PFSK-1 (cell line): ENCODE results near the gene TTYH2.

Experiments
- POLR2AphosphoS5 ChIP-seq: IDR thresholded peaks from 2 replicates; pipeline ENCODE4 v1.6.1; 2012; ENCODE audit warnings: low read depth, mild to moderate bottlenecking, control low read depth, low read length, moderate library complexity
- SIN3A ChIP-seq: IDR thresholded peaks from 2 replicates; pipeline ENCODE4 v1.6.1; 2012; ENCODE audit warnings: mild to moderate bottlenecking, low read length, moderate library complexity, borderline replicate concordance; ENCODE audit not compliant: insufficient read depth
- TAF1 ChIP-seq: IDR thresholded peaks from 2 replicates; pipeline ENCODE4 v1.6.1; 2012; ENCODE audit warnings: low read length, control low read depth, borderline replicate concordance; ENCODE audit not compliant: insufficient read depth
- TF ChIP-seq, protein P1 (sequence below), 2 experiments: IDR thresholded peaks; 2 replicates each; pipeline versions ENCODE4 v1.6.1 to v1.8.0; 2011 to 2012; ENCODE audit warnings: low read depth in 2 of 2, low read length in 2 of 2, control low read depth in 1 of 2, inconsistent platforms in 1 of 2, mild to moderate bottlenecking in 1 of 2, moderate library complexity in 1 of 2; ENCODE audit not compliant: insufficient read depth in 1 of 2

DNA sequence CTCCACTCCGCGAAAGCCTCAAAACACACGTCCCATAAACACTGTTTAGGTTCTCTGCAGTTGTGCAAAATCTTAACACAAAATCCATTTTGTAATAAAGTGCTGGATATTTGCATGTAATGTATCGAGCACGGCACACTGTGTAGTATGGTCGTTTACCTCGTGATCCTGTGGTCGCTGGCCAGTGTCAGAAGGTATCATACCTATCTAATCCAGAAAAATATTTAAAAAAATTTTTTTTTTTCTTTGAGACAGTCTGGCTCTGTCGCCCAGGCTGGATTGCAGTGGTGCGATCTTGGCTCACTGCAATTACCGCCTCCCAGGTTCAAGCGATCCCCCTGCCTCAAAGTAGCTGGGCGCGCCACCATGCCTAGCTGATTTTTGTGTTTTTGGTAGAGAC is 8.9 kb upstream of the TTYH2 start:
- no peak for TF ChIP-seq SIN3A
- no peak for TF ChIP-seq TAF1
- no peak for TF ChIP-seq POLR2AphosphoS5
- TF ChIP-seq, protein P1, sequence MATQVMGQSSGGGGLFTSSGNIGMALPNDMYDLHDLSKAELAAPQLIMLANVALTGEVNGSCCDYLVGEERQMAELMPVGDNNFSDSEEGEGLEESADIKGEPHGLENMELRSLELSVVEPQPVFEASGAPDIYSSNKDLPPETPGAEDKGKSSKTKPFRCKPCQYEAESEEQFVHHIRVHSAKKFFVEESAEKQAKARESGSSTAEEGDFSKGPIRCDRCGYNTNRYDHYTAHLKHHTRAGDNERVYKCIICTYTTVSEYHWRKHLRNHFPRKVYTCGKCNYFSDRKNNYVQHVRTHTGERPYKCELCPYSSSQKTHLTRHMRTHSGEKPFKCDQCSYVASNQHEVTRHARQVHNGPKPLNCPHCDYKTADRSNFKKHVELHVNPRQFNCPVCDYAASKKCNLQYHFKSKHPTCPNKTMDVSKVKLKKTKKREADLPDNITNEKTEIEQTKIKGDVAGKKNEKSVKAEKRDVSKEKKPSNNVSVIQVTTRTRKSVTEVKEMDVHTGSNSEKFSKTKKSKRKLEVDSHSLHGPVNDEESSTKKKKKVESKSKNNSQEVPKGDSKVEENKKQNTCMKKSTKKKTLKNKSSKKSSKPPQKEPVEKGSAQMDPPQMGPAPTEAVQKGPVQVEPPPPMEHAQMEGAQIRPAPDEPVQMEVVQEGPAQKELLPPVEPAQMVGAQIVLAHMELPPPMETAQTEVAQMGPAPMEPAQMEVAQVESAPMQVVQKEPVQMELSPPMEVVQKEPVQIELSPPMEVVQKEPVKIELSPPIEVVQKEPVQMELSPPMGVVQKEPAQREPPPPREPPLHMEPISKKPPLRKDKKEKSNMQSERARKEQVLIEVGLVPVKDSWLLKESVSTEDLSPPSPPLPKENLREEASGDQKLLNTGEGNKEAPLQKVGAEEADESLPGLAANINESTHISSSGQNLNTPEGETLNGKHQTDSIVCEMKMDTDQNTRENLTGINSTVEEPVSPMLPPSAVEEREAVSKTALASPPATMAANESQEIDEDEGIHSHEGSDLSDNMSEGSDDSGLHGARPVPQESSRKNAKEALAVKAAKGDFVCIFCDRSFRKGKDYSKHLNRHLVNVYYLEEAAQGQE (IDR thresholded peaks at IDR 0.05; ENCODE audit: insufficient read depth in 1 of 2, low read depth in 2 of 2, low read length in 2 of 2) = no peak
